Measurements from ENCODE around the gene TOP3B.

DNA sequence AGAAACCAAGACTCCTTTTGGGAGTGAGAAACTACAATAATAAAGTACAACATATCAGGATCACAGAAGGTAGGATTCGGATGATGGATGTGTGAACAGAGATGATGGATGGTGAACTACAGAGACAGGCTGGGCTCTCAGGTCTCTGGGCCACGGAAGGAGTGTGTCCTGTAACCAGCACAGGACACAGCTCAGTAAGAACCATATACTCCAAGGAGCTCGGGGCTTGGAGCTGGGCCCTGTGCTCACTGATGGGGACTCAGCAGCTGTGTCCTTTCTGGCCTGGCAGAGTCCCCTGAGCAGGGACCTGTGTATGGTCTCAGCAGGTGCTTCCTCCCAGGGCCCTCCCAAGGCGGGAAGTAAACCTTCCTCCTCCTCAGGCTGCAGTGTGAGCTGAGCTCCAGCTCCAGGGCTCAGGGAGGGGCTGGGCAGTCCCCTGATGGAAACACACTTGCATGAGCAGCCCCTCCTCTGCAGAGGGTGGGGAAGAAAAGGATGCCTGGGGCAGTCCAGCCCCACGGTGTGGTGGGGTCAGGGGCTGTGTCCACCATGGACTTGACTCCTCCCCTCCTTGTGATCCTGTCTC, 39.8 kb upstream of the TOP3B start:
- TF ChIP-seq, protein P1, sequence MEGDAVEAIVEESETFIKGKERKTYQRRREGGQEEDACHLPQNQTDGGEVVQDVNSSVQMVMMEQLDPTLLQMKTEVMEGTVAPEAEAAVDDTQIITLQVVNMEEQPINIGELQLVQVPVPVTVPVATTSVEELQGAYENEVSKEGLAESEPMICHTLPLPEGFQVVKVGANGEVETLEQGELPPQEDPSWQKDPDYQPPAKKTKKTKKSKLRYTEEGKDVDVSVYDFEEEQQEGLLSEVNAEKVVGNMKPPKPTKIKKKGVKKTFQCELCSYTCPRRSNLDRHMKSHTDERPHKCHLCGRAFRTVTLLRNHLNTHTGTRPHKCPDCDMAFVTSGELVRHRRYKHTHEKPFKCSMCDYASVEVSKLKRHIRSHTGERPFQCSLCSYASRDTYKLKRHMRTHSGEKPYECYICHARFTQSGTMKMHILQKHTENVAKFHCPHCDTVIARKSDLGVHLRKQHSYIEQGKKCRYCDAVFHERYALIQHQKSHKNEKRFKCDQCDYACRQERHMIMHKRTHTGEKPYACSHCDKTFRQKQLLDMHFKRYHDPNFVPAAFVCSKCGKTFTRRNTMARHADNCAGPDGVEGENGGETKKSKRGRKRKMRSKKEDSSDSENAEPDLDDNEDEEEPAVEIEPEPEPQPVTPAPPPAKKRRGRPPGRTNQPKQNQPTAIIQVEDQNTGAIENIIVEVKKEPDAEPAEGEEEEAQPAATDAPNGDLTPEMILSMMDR (IDR thresholded peaks at IDR 0.05): no peak
- no peak for TF ChIP-seq POLR2A (IDR thresholded peaks at IDR 0.05)
